ACC112 (cell line): ENCODE results near the gene SLC66A2.
"Not testable (repeated sequence)": the region's sequence is repeated elsewhere in the genome, so short reads cannot be mapped to it uniquely, and the experiment has no call there.

Source experiments
- H2AFZ ChIP-seq: fragments of 200-600 bp; sonication (generic); one replicate; pipeline ENCODE4 v1.6.0; 2017; ENCODE audit warnings: antibody characterized with exemption, low read length; ENCODE audit not compliant: unreplicated experiment
- H3K27ac ChIP-seq: fragments of 200-600 bp; sonication (generic); 2 replicates; pipeline ENCODE4 v1.5.1; 2014; ENCODE audit warnings: low read depth, mild to moderate bottlenecking, antibody characterized with exemption, low read length, moderate library complexity
- H3K27me3 ChIP-seq: fragments of 200-600 bp; sonication (generic); 2 replicates; pipeline ENCODE4 v1.6.1; 2014; ENCODE audit warnings: mild to moderate bottlenecking, antibody characterized with exemption, low read length, moderate library complexity, mixed read lengths; ENCODE audit not compliant: insufficient read depth
- H3K36me3 ChIP-seq: fragments of 200-600 bp; sonication (generic); 2 replicates; pipeline ENCODE4 v1.6.1; 2016; ENCODE audit warnings: mild to moderate bottlenecking, antibody characterized with exemption, low read length, moderate library complexity, mixed read lengths; ENCODE audit not compliant: insufficient read depth
- H3K4me1 ChIP-seq: fragments of 200-600 bp; sonication (generic); one replicate; pipeline ENCODE4 v1.6.1; 2016; ENCODE audit warnings: low read length, mixed read lengths; ENCODE audit not compliant: insufficient read depth, unreplicated experiment, control insufficient read depth
- H3K4me3 ChIP-seq: fragments of 200-600 bp; sonication (generic); 2 replicates; pipeline ENCODE4 v1.5.1; 2014; ENCODE audit warnings: mild to moderate bottlenecking, low read depth, low read length
- H3K79me2 ChIP-seq: fragments of 200-600 bp; sonication (generic); one replicate; pipeline ENCODE4 v1.6.0; 2016; ENCODE audit warnings: low read length; ENCODE audit not compliant: control insufficient read depth, unreplicated experiment, insufficient read depth

SLC66A2 gene

GRCh38 chr18:79960921-79961526 is 9.6 kb upstream of the SLC66A2 start:
- no peaks in the 10 kb centered on the region for H3K36me3 ChIP-seq
- no peaks in the 10 kb centered on the region for H3K27me3 ChIP-seq
- H2AFZ ChIP-seq, result no peak overlapping the region
- H3K27ac ChIP-seq, result no peak overlapping the region
- no peaks in the 10 kb centered on the region for H3K79me2 ChIP-seq
- H3K4me3 ChIP-seq, result no peak overlapping the region
- peaks cover 16% of the 10 kb centered on the region for H3K4me1 ChIP-seq

GRCh38 chr18:79960161-79960801 is 8.8 kb upstream of the SLC66A2 start:
- not testable (repeated sequence) for H3K27me3 ChIP-seq, H3K79me2 ChIP-seq, H3K4me3 ChIP-seq, H3K27ac ChIP-seq, H3K36me3 ChIP-seq, H2AFZ ChIP-seq
- H3K4me1 ChIP-seq, result peaks cover 13% of the 10 kb centered on the region

DNA sequence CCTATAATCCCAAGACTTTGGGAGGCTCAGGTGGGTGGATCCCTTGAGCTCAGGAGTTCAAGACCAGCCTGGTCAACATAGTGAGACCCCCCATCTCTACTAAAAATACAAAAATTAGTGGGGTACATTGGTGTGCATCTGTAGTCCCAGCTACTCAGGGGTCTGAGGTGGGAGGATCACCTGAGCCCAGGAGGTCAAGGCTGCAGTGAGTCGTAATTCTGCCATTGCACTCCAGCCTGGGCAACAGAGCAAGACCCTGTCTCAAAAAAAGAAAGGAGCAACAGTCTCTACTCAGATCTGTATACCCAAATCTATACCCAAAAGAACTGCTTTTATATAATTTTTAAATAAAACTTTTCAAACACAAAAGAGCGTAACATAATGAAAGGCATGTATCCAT is 7.5 kb upstream of the SLC66A2 start:
- no peaks in the 10 kb centered on the region for H3K36me3 ChIP-seq
- H3K27ac ChIP-seq, result no peak overlapping the region
- H3K27me3 ChIP-seq, result no peaks in the 10 kb centered on the region
- no peak overlapping the region for H3K4me3 ChIP-seq
- no peak overlapping the region for H2AFZ ChIP-seq
- peaks cover 11% of the 10 kb centered on the region for H3K4me1 ChIP-seq
- no peaks in the 10 kb centered on the region for H3K79me2 ChIP-seq

GRCh38 chr18:79956276-79956675 is 4.8 kb upstream of the SLC66A2 start:
- Histone ChIP-seq H3K27ac (no peak overlapping the region), H3K4me3 (no peak overlapping the region), H3K4me1 (peaks cover 3% of the 10 kb centered on the region), H3K79me2 (peaks cover under 1% of the 10 kb centered on the region), H3K27me3 (no peaks in the 10 kb centered on the region), H3K36me3 (no peaks in the 10 kb centered on the region), H2AFZ (no peak overlapping the region)

DNA sequence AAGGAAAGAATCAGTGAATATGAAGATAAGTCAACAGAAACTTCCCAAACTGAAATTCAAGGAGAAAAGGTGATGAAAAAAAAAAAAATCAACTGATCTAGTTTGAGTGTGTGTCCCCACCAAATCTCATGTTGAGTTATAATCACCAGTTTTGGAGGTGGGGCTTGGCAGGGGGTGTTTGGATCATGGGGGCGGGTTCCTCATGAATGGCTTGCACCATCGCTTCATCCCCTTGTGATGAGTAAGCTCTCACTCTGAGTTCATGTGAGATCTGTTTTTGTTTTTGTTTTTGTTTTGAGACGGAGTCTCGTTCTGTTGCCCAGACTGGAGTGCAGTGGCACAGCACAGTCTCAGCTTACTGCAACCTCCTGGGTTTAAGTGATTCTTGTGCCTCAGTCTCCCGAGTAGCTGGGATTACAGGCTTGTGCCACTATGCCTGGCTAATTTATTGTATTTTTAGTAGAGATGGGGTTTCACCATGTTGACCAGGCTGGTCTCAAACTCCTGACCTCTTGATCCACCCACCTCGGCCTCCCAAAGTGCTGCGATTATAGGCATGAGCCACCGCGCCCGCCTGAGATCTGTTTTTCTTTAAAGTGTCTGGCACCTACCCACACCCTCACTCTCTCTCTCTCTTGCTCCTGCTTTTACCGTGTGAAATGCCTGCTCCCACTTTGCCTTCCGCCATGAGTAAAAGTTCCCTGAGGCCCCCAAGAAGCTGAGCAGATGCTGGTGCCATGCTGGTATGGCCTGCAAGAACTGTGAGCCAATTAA is 4.0 kb upstream of the SLC66A2 start:
- H3K4me3 ChIP-seq, result no peak overlapping the region
- no peaks in the 10 kb centered on the region for H3K36me3 ChIP-seq
- peaks cover 9% of the 10 kb centered on the region for H3K79me2 ChIP-seq
- no peaks in the 10 kb centered on the region for H3K27me3 ChIP-seq
- peaks cover 2% of the 10 kb centered on the region for H3K4me1 ChIP-seq
- no peak overlapping the region for H3K27ac ChIP-seq
- H2AFZ ChIP-seq, result no peak overlapping the region

DNA sequence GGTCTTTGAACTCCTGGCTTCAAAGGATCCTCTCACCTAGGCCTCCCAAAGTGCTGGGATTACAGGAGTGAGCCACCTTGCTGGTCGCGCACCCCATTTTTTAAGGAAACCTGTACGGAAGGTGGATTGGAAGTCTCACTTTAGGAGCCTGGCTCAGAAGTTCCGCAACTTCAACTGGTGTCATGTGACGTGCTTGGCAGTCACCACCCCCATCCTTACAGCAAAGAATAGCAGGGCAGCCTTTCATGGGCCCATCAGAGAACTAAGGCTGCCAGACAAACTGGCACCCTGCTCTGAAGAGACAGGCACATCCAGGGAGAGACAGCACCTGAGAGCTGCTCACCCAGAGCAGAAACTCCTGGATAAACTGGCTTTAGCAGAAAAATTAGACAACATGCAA is 3.3 kb upstream of the SLC66A2 start:
- peaks cover 16% of the 10 kb centered on the region for H3K79me2 ChIP-seq
- H2AFZ ChIP-seq, result no peak overlapping the region
- no peaks in the 10 kb centered on the region for H3K27me3 ChIP-seq
- H3K36me3 ChIP-seq, result no peaks in the 10 kb centered on the region
- H3K27ac ChIP-seq, result no peak overlapping the region
- no peak overlapping the region for H3K4me3 ChIP-seq
- H3K4me1 ChIP-seq, result no peaks in the 10 kb centered on the region

GRCh38 chr18:79953971-79954651 is 2.7 kb upstream of the SLC66A2 start:
- Histone ChIP-seq H3K4me1 (no peaks in the 10 kb centered on the region), H3K27ac (no peak overlapping the region), H3K4me3 (no peak overlapping the region), H2AFZ (no peak overlapping the region), H3K36me3 (peaks cover under 1% of the 10 kb centered on the region; the same call in 1 of the 2 replicates), H3K79me2 (peaks cover 22% of the 10 kb centered on the region), H3K27me3 (no peaks in the 10 kb centered on the region)

DNA sequence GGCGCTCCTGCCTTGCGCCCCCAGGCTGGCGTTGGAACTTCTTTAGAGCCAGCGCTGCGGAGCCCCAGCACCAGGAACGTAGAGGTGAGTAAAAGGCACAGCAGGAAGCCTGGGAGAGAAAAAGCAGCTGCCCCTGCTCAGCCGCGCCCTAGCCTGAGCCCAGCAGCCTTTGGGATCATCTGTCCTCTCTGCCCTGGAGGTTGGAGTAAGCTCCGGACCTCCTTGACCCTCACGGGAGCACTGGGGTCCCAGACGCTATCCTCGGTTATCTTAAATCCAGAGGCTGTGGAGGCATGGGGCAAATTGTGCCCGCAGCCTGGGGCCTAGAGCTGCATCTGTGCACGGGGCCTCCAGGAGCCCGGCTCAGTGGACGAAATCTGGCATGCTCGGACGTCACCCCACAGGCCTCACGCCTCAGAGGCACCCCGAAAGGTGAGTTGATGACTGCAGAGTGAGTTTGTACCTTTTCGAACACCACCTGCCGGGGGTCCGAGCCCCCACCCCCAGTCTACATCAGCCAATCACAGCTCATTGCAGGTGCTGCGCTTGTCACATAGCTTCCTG is 1.6 kb upstream of the SLC66A2 start:
- no peaks in the 10 kb centered on the region for H3K27me3 ChIP-seq
- peaks cover 8% of the 10 kb centered on the region; the same call in 1 of the 2 replicates for H3K36me3 ChIP-seq
- H2AFZ ChIP-seq, result no peak overlapping the region
- H3K27ac ChIP-seq, result no peak overlapping the region
- no peaks in the 10 kb centered on the region for H3K4me1 ChIP-seq
- H3K79me2 ChIP-seq, result peaks cover 33% of the 10 kb centered on the region
- H3K4me3 ChIP-seq, result no peak overlapping the region

DNA sequence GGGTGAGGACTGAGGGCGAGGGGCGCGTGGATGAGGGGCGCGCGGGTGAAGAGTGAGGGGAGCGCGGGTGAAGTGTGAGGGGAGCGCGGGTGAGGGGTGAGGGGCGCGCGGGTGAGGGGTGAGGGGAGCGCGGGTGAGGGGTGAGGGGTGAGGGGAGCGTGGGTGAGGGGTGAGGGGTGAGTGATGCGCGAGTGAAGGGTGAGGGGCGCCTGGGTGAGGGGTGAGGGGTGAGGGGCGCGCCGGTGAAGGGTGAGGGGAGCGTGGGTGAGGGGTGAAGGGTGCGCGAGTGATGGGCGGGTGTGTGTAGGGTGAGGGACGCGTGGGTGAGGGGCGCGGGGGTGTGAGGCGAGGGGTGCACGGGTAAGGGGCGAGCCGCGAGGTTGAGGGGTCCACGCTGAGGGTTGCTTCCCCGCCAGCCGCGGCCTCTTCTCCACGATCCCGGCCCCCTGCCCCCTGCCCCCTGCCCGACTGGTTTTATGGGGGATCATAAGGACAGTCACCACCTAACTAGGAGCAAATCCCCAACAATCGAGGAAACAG is 1.1 kb upstream of the SLC66A2 start:
- H3K79me2 ChIP-seq, result peaks cover 38% of the 10 kb centered on the region
- no peak overlapping the region for H3K27ac ChIP-seq
- no peaks in the 10 kb centered on the region for H3K4me1 ChIP-seq
- H3K27me3 ChIP-seq, result no peaks in the 10 kb centered on the region
- H3K36me3 ChIP-seq, result peaks cover 8% of the 10 kb centered on the region; the same call in 1 of the 2 replicates
- peak overlapping the region; percentile 92 for H2AFZ ChIP-seq
- H3K4me3 ChIP-seq, result peak overlapping the region; percentile 78
